ENCODE results near the gene LCN12. TPM values are rescaled to one million over a fixed set of nuclear protein-coding genes. Genes with fewer than 3 reads are reported as not detected.

LCN12 gene
- total RNA-seq, 1 experiment from 2014 or later, result 2.1 TPM

GRCh38 chr9:136974817-136975535 lies 22.9 kb downstream of the LCN12 start:
- H2BK12ac ChIP-seq (ENCODE audit: insufficient read length, low read depth, low read length), result no peak overlapping the region
- H4K5ac ChIP-seq (ENCODE audit: insufficient read length, low read depth, low read length), result no peak overlapping the region
- no peak overlapping the region for H3K14ac ChIP-seq (ENCODE audit: insufficient read depth, low read length)
- no peak overlapping the region for H2AFZ ChIP-seq (ENCODE audit: low read length)
- Mint-ChIP-seq H3K4me3 (peak overlapping the region in 1 of 2 experiments; percentile 63; a peak in 2 of 5 replicates), H3K27ac (no peak overlapping the region), H3K36me3 (ENCODE audit: insufficient read depth in 1 of 3, low read depth in 3 of 3) (no peaks in the 10 kb centered on the region), H3K27me3 (ENCODE audit: low read depth) (peaks cover 6% of the 10 kb centered on the region), H3K9me3 (no peaks in the 10 kb centered on the region), H3K4me1 (peaks cover 2 to 9% of the 10 kb centered on the region in 2 experiments)
- no peaks in the 10 kb centered on the region for H3K79me1 ChIP-seq (ENCODE audit: insufficient read depth, low read depth, low read length, poor library complexity, severe bottlenecking)
- H3K23me2 ChIP-seq (ENCODE audit: insufficient read length, low read depth, low read length, poor library complexity, severe bottlenecking), result peaks cover 9% of the 10 kb centered on the region
- DNase-seq, result no peak
- no peak overlapping the region for H3T11ph ChIP-seq (ENCODE audit: low read length)
- H3K9me3 ChIP-seq (ENCODE audit: control insufficient read depth, low read depth, low read length), result no peaks in the 10 kb centered on the region
- no peak overlapping the region for H2BK120ac ChIP-seq (ENCODE audit: low read depth, low read length, poor library complexity, severe bottlenecking)
- H2BK5ac ChIP-seq (ENCODE audit: insufficient read length, low read length), result no peak overlapping the region
- H2BK15ac ChIP-seq (ENCODE audit: low read depth, low read length), result no peak overlapping the region
- H3K27ac ChIP-seq (ENCODE audit: insufficient read length, low read depth, low read length), result no peak overlapping the region
- H4K8ac ChIP-seq (replicated peaks; ENCODE audit: insufficient read length, low read depth, low read length), result no peak overlapping the region
- no peak overlapping the region for H2BK20ac ChIP-seq (ENCODE audit: low read depth, low read length, poor library complexity, severe bottlenecking)
- no CpG with 5 or more reads among the region's 15 CpGs for WGBS (ENCODE audit: extremely low coverage, insufficient read length, low lambda C conversion rate)
- no peak overlapping the region for H3K4me2 ChIP-seq (ENCODE audit: insufficient read depth, insufficient read length, low read length)
- H3K56ac ChIP-seq (ENCODE audit: insufficient read length, low read depth, low read length), result no peak overlapping the region
- H3K18ac ChIP-seq (ENCODE audit: insufficient read length, low read depth, low read length), result no peak overlapping the region
- H3K27me3 ChIP-seq (ENCODE audit: insufficient read depth, low read length), result no peaks in the 10 kb centered on the region
- H4K91ac ChIP-seq (ENCODE audit: insufficient read length, low read depth, low read length), result no peak overlapping the region
- H3K4ac ChIP-seq (ENCODE audit: low read depth, low read length), result no peak overlapping the region
- H3K9ac ChIP-seq (ENCODE audit: extremely low read depth, insufficient read length, low read length), result no peak overlapping the region
- no peak for TF ChIP-seq CTCF (conservative IDR thresholded peaks at IDR 0.05)
- no peak overlapping the region for H3K23ac ChIP-seq (ENCODE audit: insufficient read length, low read depth, low read length)
- H4K20me1 ChIP-seq (ENCODE audit: control insufficient read depth, insufficient read depth, insufficient read length), result no peaks in the 10 kb centered on the region
- H3K4me1 ChIP-seq (ENCODE audit: insufficient read depth, low read length), result no peaks in the 10 kb centered on the region; the same call in 1 of the 2 replicates
- no peak overlapping the region for H2AK5ac ChIP-seq (ENCODE audit: insufficient read length, low read length)
- no peaks in the 10 kb centered on the region for H3K79me2 ChIP-seq (ENCODE audit: insufficient read depth, low read length)
